Mesendoderm (in vitro differentiated cells): Measurements from ENCODE around the gene RGS1.

Experiments used
- DNase-seq: peaks from one replicate; pipeline ENCODE4 v3.0.0; 2013
- H2AK5ac ChIP-seq: 2 replicates; pipeline ENCODE4 v1.6.1; 2013; ENCODE audit warnings: low read length, inconsistent platforms
- H2BK120ac ChIP-seq: 2 replicates; pipeline ENCODE4 v1.6.1; 2013; ENCODE audit warnings: low read depth, mild to moderate bottlenecking, low read length, moderate library complexity, mixed read lengths
- H2BK15ac ChIP-seq: replicated peaks from 2 replicates; pipeline ENCODE4 v1.6.1; 2013; ENCODE audit warnings: low read depth, mild to moderate bottlenecking, moderate library complexity
- H2BK5ac ChIP-seq: 2 replicates; pipeline ENCODE4 v1.6.1; 2013; ENCODE audit warnings: low read length, inconsistent platforms
- H3K18ac ChIP-seq: 2 replicates; pipeline ENCODE4 v1.6.1; 2013; ENCODE audit warnings: mild to moderate bottlenecking, low read length, mixed read lengths
- H3K23ac ChIP-seq: one replicate; pipeline ENCODE4 v1.6.1; 2013; ENCODE audit warnings: low read length
- H3K27ac ChIP-seq: 2 replicates; pipeline ENCODE4 v1.5.1; 2013; ENCODE audit warnings: low read depth, mild to moderate bottlenecking, inconsistent platforms, low read length, moderate library complexity
- H3K27me3 ChIP-seq: 2 replicates; pipeline ENCODE4 v1.6.1; 2013; ENCODE audit warnings: low read length, control low read depth, mild to moderate bottlenecking, inconsistent platforms; ENCODE audit not compliant: insufficient read depth, poor library complexity
- H3K36me3 ChIP-seq: 2 replicates; pipeline ENCODE4 v1.6.1; 2013; ENCODE audit warnings: low read length, inconsistent platforms; ENCODE audit not compliant: control insufficient read depth, insufficient read depth
- H3K4ac ChIP-seq: one replicate; pipeline ENCODE4 v1.6.1; 2013; ENCODE audit warnings: low read depth, mild to moderate bottlenecking, low read length, moderate library complexity
- H3K4me1 ChIP-seq: 2 replicates; pipeline ENCODE4 v1.6.1; 2013; ENCODE audit warnings: low read depth, low read length, inconsistent platforms; ENCODE audit not compliant: control insufficient read depth
- H3K4me2 ChIP-seq: 2 replicates; pipeline ENCODE4 v1.6.1; 2013; ENCODE audit warnings: low read length
- H3K4me3 ChIP-seq: 2 replicates; pipeline ENCODE4 v1.5.1; 2013; ENCODE audit warnings: mild to moderate bottlenecking, low read length
- H3K56ac ChIP-seq: one replicate; pipeline ENCODE4 v1.6.1; 2013; ENCODE audit warnings: low read length
- H3K79me1 ChIP-seq: 2 replicates; pipeline ENCODE4 v1.6.1; 2013; ENCODE audit warnings: low read length, inconsistent platforms
- H3K79me2 ChIP-seq: 2 replicates; pipeline ENCODE4 v1.6.1; 2013; ENCODE audit warnings: mild to moderate bottlenecking, low read length; ENCODE audit not compliant: control insufficient read depth, insufficient read depth
- H3K9ac ChIP-seq: 2 replicates; pipeline ENCODE4 v1.6.1; 2013; ENCODE audit warnings: low read length, inconsistent platforms
- H4K5ac ChIP-seq: one replicate; pipeline ENCODE4 v1.6.1; 2013; ENCODE audit warnings: low read length
- H4K8ac ChIP-seq: one replicate; pipeline ENCODE4 v1.6.1; 2013; ENCODE audit warnings: low read depth, mild to moderate bottlenecking, control low read depth, low read length, moderate library complexity
- WGBS: extraction: QIAGEN DNeasy Blood & Tissue Kit; methylation state at CpG from one replicate; pipeline ENCODE4 v1.1.7; 2013; ENCODE audit warnings: low lambda C conversion rate, missing lambda C conversion rate; ENCODE audit not compliant: insufficient coverage; ENCODE audit errors: extremely low coverage; 5-methylcytosine and 5-hydroxymethylcytosine counted together

RGS1 gene

DNA sequence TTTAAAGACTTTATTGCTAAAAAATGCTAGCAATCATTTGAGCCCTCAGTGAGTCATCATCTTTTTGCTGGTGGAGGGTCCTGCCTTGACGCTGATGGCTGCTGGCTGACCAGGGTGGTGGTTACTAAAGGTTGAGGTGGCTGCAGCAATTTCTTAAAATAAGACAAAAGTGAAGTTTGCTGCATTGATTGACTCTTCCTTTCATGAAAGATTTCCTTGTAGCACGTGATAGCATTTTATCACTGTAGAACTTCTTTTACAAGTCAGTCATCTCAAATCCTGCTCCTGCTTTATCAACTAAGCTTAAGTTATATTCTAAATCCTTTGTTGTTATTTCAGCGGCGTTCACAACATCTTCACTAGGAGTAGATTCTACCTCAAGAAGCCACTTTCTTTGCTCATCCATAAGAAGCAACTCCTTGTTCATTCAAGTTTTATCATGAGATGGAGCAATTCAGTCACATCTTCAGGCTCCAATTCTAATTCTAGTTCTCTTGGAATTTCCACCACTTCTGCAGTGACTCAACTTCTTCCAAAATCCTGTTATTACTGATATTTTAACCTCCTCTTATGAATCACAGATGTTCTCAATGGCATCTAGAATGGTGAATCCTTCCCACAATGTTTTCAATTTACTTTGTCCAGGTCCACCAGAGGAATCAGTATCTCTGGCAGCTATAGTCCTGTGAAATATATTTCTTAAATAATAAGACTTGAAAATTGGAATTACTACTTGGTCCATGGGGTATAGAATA lies 17.6 kb upstream of the RGS1 start:
- Histone ChIP-seq H3K4me1 (no peaks in the 10 kb centered on the region), H2BK15ac (no peak overlapping the region), H2AK5ac (no peak overlapping the region), H3K23ac (no peak overlapping the region), H3K9ac (no peak overlapping the region), H3K4me3 (no peak overlapping the region), H4K8ac (no peak overlapping the region), H4K5ac (no peak overlapping the region), H2BK120ac (no peak overlapping the region), H2BK5ac (no peak overlapping the region), H3K27me3 (no peaks in the 10 kb centered on the region), H3K36me3 (no peaks in the 10 kb centered on the region), H3K56ac (no peak overlapping the region), H3K4me2 (no peak overlapping the region), H3K27ac (no peak overlapping the region), H3K79me2 (no peaks in the 10 kb centered on the region), H3K18ac (no peak overlapping the region), H3K4ac (no peak overlapping the region), H3K79me1 (no peaks in the 10 kb centered on the region)
- DNase-seq: no peak
- no CpG with 5 or more reads among the region's 4 CpGs for WGBS

DNA sequence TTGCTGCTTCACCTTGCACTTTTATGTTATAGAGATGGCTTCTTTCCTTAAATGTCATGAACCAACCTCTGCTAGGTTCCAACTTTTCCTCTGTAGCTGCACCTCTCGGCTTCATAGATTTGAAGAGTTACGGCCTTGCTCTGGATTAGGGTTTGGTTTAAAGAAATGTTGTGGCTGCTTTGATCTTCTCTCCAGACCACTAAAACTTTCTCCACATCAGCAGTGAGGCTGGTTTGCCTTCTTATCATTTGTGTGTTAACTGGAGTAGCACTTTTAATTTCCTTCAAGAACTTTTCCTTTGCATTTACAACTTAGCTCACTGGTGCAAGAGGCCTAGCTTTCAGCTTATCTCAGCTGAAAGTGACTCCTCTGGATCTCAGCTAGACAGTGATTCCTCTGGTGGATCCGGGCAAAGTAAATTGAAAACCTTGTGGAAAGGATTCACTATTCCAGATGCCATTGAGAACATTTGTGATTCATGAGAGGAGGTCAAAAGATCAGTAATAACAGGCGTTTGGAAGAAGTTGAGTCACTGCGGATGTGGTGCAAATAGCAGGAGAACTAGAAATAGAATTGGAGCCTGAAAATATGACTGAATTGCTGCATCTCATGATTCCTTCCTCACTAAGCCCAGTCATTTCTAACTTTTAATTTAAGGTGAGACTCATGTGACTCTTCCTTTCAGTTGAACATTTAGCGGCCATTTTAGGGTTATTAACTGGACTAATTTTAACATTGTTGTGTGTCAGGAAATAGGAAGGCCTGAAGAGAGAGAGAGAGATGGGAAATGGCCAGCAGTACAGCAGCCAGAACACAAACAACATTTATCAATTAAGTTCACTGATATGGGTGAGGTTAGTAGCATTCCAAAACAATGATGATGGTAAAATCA lies 16.2 kb upstream of the RGS1 start:
- Histone ChIP-seq H4K8ac (no peak overlapping the region), H2BK5ac (no peak overlapping the region), H3K4me2 (no peak overlapping the region), H3K4me3 (no peak overlapping the region), H2BK120ac (no peak overlapping the region), H3K4ac (no peak overlapping the region), H3K79me2 (no peaks in the 10 kb centered on the region), H2BK15ac (no peak overlapping the region), H3K18ac (peak overlapping the region; percentile 39), H3K56ac (no peak overlapping the region), H4K5ac (no peak overlapping the region), H2AK5ac (no peak overlapping the region), H3K27ac (no peak overlapping the region), H3K36me3 (no peaks in the 10 kb centered on the region), H3K4me1 (no peaks in the 10 kb centered on the region), H3K9ac (no peak overlapping the region), H3K27me3 (no peaks in the 10 kb centered on the region), H3K79me1 (no peaks in the 10 kb centered on the region), H3K23ac (no peak overlapping the region)
- no CpG with 5 or more reads among the region's 6 CpGs for WGBS
- peak; percentile 59 for DNase-seq

DNA sequence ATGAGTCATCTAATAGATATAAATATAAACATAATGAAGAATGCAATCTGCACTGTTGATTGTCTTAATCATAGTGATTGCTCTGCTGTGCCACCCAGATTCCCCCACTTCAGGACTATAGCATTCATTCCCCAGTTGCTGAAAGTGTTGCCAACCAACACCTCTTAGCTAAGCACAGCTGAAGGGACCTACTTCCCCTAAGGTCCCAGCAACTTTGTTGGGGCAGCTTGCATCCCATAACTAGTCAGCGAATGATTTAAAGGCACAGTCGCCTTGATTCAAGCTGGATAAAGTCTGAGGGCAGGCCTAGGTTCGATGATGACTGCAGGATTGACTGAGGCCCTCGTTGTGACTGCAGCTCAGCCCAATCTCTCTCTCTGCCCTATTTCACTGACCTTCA lies 14.3 kb upstream of the RGS1 start:
- no peak overlapping the region for H4K8ac ChIP-seq
- H2BK120ac ChIP-seq: no peak overlapping the region
- no peak overlapping the region for H3K56ac ChIP-seq
- H3K9ac ChIP-seq: no peak overlapping the region
- no CpG with 5 or more reads among the region's 4 CpGs for WGBS
- no peak overlapping the region for H3K4me2 ChIP-seq
- H3K4me1 ChIP-seq: no peaks in the 10 kb centered on the region
- DNase-seq: no peak
- no peaks in the 10 kb centered on the region for H3K36me3 ChIP-seq
- no peak overlapping the region for H2AK5ac ChIP-seq
- no peaks in the 10 kb centered on the region for H3K79me2 ChIP-seq
- no peak overlapping the region for H4K5ac ChIP-seq
- H3K27ac ChIP-seq: no peak overlapping the region
- no peak overlapping the region for H3K18ac ChIP-seq
- H2BK15ac ChIP-seq: no peak overlapping the region
- H3K4ac ChIP-seq: no peak overlapping the region
- no peak overlapping the region for H3K4me3 ChIP-seq
- H3K27me3 ChIP-seq: no peaks in the 10 kb centered on the region
- no peak overlapping the region for H3K23ac ChIP-seq
- H3K79me1 ChIP-seq: no peaks in the 10 kb centered on the region
- no peak overlapping the region for H2BK5ac ChIP-seq

DNA sequence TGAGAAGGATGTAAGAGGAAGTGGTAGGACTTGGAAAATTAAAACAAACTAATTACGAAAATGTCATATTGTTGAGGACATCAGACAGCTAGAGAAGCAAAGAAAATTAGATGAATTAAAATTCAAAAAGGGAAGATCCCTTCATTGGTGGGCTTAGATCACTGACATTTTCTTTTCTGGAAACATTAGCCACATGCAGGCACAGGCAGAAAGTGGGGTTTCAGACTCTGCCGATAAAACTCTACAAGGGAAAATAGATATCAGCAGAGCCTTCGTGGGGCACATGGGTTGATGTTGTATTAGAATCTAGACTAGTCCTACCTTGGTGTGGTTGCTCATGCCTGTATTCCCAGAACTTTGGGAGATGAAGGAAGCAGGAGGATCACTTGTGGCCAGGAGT lies 12.4 kb upstream of the RGS1 start:
- Histone ChIP-seq H3K18ac (no peak overlapping the region), H3K79me1 (no peaks in the 10 kb centered on the region), H3K27ac (no peak overlapping the region), H2BK120ac (no peak overlapping the region), H3K4me2 (no peak overlapping the region), H3K4me1 (no peaks in the 10 kb centered on the region), H4K5ac (no peak overlapping the region), H3K79me2 (no peaks in the 10 kb centered on the region), H2AK5ac (no peak overlapping the region), H3K27me3 (no peaks in the 10 kb centered on the region), H2BK15ac (no peak overlapping the region), H3K9ac (no peak overlapping the region), H3K23ac (no peak overlapping the region), H3K4ac (no peak overlapping the region), H3K36me3 (no peaks in the 10 kb centered on the region), H2BK5ac (no peak overlapping the region), H3K4me3 (no peak overlapping the region), H4K8ac (no peak overlapping the region), H3K56ac (no peak overlapping the region)
- WGBS: no CpG with 5 or more reads among the region's 3 CpGs
- DNase-seq: no peak

DNA sequence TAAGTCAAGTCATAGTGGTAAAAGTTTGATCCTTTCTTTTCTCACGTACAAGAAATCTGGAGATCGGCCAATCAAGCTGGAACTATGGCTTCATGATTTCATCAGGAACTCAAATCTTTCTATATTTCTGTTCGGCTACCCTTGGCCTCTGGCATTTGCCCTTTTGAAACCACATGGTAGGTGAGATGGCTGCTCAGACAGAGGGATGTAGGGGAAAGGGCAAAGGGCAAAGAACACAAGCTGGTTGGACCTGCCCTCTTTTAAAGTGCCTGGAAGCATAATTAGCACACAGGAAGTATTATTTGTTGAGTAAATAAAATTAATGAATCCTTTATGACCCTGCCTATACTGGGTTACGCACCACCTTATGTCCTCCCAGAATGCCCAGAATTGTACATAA lies 11.5 kb upstream of the RGS1 start:
- no peak overlapping the region for H2BK120ac ChIP-seq
- H3K23ac ChIP-seq: no peak overlapping the region
- H2BK15ac ChIP-seq: no peak overlapping the region
- H3K4me3 ChIP-seq: no peak overlapping the region
- no peaks in the 10 kb centered on the region for H3K79me2 ChIP-seq
- H2AK5ac ChIP-seq: no peak overlapping the region
- H3K27ac ChIP-seq: no peak overlapping the region
- no peak overlapping the region for H3K18ac ChIP-seq
- no peaks in the 10 kb centered on the region for H3K4me1 ChIP-seq
- no peaks in the 10 kb centered on the region for H3K27me3 ChIP-seq
- H3K4ac ChIP-seq: no peak overlapping the region
- no CpG with 5 or more reads among the region's 4 CpGs for WGBS
- H3K79me1 ChIP-seq: no peaks in the 10 kb centered on the region
- H3K36me3 ChIP-seq: no peaks in the 10 kb centered on the region
- no peak overlapping the region for H4K5ac ChIP-seq
- H2BK5ac ChIP-seq: no peak overlapping the region
- no peak overlapping the region for H3K56ac ChIP-seq
- no peak overlapping the region for H3K4me2 ChIP-seq
- no peak for DNase-seq
- no peak overlapping the region for H4K8ac ChIP-seq
- H3K9ac ChIP-seq: no peak overlapping the region
